Stomach smooth muscle (tissue), 2 donors: Measurements from ENCODE around the gene ALG1L2.
"Not testable (repeated sequence)": the region's sequence is repeated elsewhere in the genome, so short reads cannot be mapped to it uniquely, and the experiment has no call there.

ENCODE experiments used
- H3K27ac ChIP-seq: one replicate; pipeline ENCODE4 v1.7.0; 2013; ENCODE audit warnings: mild to moderate bottlenecking, low read length, inconsistent platforms
- H3K27me3 ChIP-seq, 2 donors: one replicate each; pipeline ENCODE4 v1.7.0; 2013; ENCODE audit warnings: low read length in 2 of 2; ENCODE audit not compliant: insufficient read depth in 2 of 2, control insufficient read depth in 1 of 2
- H3K36me3 ChIP-seq, 2 donors: one replicate each; pipeline ENCODE4 v1.7.0; 2013; ENCODE audit warnings: low read length in 2 of 2; ENCODE audit not compliant: control insufficient read depth in 2 of 2, insufficient read depth in 2 of 2
- H3K4me1 ChIP-seq: one replicate; pipeline ENCODE4 v1.7.0; 2013; ENCODE audit warnings: low read length; ENCODE audit not compliant: control insufficient read depth, insufficient read depth
- H3K4me3 ChIP-seq, 2 donors: one replicate each; pipeline ENCODE4 v1.7.0; 2013; ENCODE audit warnings: low read length in 2 of 2
- H3K9ac ChIP-seq, 2 donors: one replicate each; pipeline ENCODE4 v1.7.0; 2013; ENCODE audit warnings: low read length in 2 of 2, mild to moderate bottlenecking in 1 of 2
- H3K9me3 ChIP-seq, 2 donors: one replicate each; pipeline ENCODE4 v1.7.0; 2013; ENCODE audit warnings: low read length in 2 of 2; ENCODE audit not compliant: control insufficient read depth in 2 of 2
- donor health status: healthy.
- donor health status: Pancreatic carcinoma.

Gene ALG1L2

DNA sequence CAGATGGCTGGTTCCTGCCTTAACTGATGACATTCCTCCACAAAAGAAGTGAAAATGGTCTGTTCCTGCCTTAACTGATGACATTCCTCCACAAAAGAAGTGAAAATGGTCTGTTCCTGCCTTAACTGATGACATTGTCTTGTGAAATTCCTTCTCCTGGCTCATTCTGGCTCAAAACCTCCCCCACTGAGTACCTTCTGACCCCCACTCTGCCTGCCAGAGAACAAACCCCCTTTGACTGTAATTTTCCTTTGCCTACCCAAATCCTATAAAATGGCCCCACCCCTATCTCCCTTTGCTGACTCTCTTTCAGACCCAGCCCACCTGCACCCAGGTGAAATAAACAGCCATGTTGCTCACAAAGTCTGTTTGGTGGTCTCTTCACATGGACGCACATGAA is 22.5 kb upstream of the ALG1L2 start:
- not testable (repeated sequence) for H3K27me3 ChIP-seq, H3K4me3 ChIP-seq, H3K9me3 ChIP-seq, H3K4me1 ChIP-seq, H3K9ac ChIP-seq, H3K36me3 ChIP-seq, H3K27ac ChIP-seq

DNA sequence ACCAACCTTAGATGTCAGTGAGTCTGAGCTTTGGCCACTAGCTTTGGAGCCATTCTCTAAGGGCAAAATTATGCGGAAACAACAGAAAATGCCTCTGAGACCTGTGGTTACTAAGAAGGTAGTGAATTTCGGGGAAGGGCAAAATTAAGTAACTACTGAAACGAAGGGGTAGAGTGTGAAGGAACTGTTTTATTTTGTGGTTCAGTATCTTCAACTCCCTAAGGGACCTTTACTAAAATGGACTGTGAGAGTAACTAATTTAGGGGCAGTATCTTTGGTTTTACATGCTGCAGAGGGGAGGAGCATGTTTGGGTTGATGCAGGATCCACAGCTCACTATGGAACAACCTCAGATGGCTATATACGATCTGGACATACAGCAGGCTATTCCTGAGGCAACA is 8.0 kb upstream of the ALG1L2 start:
- H3K4me1 ChIP-seq = no peaks in the 10 kb centered on the region
- no peak overlapping the region for H3K4me3 ChIP-seq
- no peaks in the 10 kb centered on the region for H3K27me3 ChIP-seq
- no peaks in the 10 kb centered on the region for H3K36me3 ChIP-seq
- no peak overlapping the region for H3K9ac ChIP-seq
- H3K9me3 ChIP-seq = no peaks in the 10 kb centered on the region
- H3K27ac ChIP-seq = no peak overlapping the region

DNA sequence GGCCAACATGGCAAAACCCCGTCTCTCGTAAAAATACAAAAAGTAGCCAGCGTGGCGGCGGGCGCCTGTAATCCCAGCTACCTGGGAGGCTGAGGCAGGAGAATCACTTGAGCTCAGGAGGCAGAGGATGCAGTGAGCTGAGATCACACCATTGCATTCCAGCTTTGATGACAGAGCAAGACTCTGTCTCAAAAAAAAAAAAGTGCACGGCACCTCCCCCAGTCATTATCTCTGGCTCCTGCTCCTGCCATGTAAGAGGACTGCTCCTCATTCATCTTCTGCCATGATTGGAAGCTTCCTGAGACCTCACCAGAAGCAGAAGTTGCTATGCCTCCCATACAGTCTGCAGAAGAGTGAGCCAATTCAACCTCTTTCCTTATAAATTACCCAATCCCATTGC is 4.0 kb upstream of the ALG1L2 start:
- H3K9ac ChIP-seq = no peak overlapping the region
- H3K4me3 ChIP-seq = no peak overlapping the region
- H3K4me1 ChIP-seq = no peaks in the 10 kb centered on the region
- H3K9me3 ChIP-seq = no peaks in the 10 kb centered on the region
- no peak overlapping the region for H3K27ac ChIP-seq
- no peaks in the 10 kb centered on the region for H3K36me3 ChIP-seq
- peaks cover 0 to 2% of the 10 kb centered on the region in 2 donors for H3K27me3 ChIP-seq

DNA sequence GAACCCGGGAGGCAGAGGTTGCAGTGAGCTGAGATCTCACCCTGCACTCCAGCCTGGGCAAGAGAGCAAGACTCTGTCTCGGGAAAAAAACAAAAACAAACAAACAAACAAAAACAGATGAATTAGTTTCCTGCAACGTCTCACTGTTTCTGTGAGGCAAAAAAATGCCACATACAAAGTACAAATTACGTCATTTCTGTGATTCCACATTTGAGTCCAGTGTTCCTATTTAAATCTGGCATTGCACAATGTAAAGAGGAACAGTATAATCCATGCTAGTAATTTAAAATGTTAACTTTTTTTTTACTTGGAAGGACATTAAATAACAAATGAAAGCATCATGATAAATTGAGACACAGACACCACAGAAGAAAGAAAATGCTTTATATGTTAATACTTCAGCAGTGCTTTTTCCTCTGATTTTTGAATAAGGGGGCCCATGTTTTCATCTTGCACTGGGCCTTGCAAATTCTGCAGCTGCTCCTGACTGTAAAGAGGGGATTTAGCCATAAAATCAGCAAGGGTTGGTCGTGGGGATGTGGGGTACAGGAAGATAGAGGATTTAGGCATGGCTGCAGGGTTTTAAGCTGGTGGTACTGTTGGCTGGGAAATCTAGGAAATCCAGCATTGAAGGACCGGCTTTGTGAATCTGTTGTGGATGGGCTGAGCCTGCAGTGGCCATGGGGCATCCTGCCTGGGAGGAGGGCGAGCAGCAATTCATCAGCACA is 1.9 kb downstream of the ALG1L2 start:
- not testable (repeated sequence) for H3K27ac ChIP-seq, H3K4me3 ChIP-seq, H3K36me3 ChIP-seq, H3K9ac ChIP-seq, H3K27me3 ChIP-seq, H3K9me3 ChIP-seq, H3K4me1 ChIP-seq

DNA sequence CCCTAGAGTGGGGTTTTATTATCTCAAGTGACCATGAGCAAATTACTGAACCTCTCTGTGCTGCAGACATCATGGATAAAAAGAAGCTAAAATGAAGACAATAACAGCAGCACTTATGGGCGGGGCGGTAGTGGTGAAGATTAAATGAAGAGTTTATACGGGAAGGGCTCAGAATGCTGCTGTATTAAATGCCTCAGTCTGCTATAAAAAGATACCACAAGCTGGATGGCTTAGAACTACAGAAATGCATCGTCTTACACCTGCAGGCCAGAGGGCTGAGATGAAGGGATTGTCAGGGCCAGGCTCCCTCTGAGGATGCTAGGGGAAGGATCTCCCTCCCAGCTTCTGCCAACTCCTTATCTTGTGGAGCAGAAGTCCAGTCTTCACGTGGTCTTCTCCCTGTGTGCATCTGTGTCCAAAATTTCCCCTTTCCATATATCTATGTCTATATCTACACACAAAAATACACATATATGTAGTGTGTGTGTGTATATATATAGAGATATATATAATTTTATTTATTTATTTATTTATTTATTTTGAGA is 2.9 kb downstream of the ALG1L2 start:
- Histone ChIP-seq H3K9me3 (no peaks in the 10 kb centered on the region), H3K4me3 (no peak overlapping the region), H3K9ac (no peak overlapping the region), H3K36me3 (no peaks in the 10 kb centered on the region), H3K4me1 (no peaks in the 10 kb centered on the region), H3K27me3 (peaks cover 0 to 2% of the 10 kb centered on the region in 2 donors), H3K27ac (no peak overlapping the region)

DNA sequence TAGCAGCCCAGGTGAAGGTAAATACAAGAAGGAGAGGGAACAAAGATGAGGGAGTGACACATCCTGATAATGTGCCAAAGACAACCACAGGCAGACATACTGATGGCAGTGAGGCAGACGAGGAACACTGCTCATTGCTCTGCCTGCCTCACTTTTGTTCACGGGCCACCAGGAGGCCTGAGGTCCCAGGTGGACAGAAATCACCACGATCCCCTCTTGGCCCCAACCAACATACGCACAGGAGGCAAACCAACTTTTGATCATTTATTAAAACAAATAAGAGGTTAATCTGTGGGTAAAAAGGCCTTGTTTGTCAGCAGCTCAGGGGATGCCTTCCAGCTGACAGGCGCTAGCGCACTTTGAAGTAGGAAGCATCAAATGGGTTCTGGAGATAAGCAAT is 4.2 kb downstream of the ALG1L2 start:
- Histone ChIP-seq H3K9me3 (no peaks in the 10 kb centered on the region), H3K4me1 (no peaks in the 10 kb centered on the region), H3K4me3 (no peak overlapping the region), H3K36me3 (no peaks in the 10 kb centered on the region), H3K27me3 (no peaks in the 10 kb centered on the region), H3K9ac (no peak overlapping the region), H3K27ac (no peak overlapping the region)

DNA sequence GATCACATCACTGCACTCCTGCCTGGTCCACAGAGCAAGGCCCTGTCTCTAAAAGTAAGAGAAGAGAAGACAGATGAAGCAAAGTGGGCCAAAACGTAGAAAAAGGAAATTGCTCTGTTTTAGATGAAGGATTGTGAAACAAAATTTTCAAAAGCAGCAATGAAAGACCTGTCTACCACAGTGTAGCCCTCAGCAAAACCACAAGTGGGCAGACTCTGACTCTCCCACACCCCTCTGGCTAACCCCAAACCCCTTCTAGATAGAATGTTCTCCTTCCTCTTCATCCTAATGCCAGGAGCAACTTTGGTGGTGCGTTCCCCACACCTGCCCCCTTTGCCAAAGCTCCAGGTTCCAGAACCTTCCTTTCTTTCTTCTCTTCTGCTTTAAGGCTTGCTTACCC is 5.0 kb downstream of the ALG1L2 start:
- H3K4me3 ChIP-seq, H3K27ac ChIP-seq, H3K27me3 ChIP-seq, H3K9me3 ChIP-seq, H3K36me3 ChIP-seq, H3K4me1 ChIP-seq, H3K9ac ChIP-seq: not testable (repeated sequence)

DNA sequence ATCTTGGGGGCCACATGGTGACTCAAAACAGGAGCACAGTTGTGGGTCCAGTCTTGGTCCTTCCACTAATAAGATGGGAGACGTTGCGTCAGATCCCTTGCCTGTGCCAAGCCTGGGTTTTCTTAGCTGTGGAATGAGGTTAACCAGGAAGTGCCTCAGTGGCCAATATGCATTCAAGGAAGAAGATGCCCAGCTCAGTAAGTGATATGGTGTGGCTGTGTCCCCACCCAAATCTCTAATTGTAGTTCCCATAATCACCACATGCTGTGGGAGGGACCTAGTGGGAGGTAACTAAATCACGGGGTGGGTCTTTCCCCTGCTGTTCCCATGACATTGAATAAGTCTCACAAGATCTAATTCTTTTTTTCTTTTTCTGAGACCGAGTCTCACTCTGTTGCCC is 6.4 kb downstream of the ALG1L2 start:
- no peak overlapping the region for H3K9ac ChIP-seq
- H3K9me3 ChIP-seq = no peaks in the 10 kb centered on the region
- no peak overlapping the region for H3K4me3 ChIP-seq
- H3K27me3 ChIP-seq = no peaks in the 10 kb centered on the region
- no peak overlapping the region for H3K27ac ChIP-seq
- H3K36me3 ChIP-seq = no peaks in the 10 kb centered on the region
- no peaks in the 10 kb centered on the region for H3K4me1 ChIP-seq

DNA sequence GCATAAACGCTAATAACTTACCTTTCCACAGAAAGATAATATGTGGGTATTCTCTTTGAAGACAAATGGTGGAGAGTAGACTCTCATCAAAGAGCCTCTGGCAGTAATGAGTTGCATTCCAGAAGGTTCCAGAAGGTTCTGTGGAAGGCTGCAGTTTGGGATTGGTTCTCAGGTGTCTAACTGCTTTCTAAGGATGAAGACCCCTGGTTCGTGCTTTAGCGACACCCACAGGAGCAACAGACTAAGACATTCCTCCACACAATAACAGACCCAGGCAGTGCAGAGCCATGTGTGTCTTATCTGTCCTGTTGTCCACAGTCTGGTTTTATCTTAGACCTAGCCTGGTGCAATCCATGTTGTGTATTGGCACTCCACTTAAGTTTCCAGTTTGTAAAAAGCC is 9.1 kb downstream of the ALG1L2 start:
- not testable (repeated sequence) for H3K27me3 ChIP-seq, H3K4me3 ChIP-seq, H3K9ac ChIP-seq, H3K4me1 ChIP-seq, H3K27ac ChIP-seq, H3K36me3 ChIP-seq, H3K9me3 ChIP-seq

DNA sequence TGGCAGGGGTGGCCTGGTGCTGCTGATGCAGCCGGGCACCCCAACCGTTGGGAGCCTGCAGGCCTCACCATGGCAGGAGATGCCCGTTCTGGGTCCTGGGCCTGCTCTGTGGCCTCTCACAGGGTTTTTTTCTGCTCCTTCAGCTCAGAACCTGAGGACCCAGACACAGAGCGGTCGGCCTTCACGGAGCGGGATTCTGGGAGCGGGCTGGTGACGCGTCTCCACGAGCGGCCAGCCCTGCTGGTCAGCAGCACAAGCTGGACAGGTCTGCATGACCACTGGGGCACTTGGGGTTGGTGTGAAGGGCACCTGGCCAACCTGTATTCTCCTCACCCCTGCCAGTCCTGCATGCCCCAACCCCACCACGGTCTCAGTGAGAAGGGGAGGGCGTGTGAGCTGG is 10.3 kb downstream of the ALG1L2 start:
- H3K27me3 ChIP-seq = peaks cover 0 to 2% of the 10 kb centered on the region in 2 donors
- no peaks in the 10 kb centered on the region for H3K9me3 ChIP-seq
- no peak overlapping the region for H3K9ac ChIP-seq
- H3K4me1 ChIP-seq = no peaks in the 10 kb centered on the region
- no peak overlapping the region for H3K27ac ChIP-seq
- H3K36me3 ChIP-seq = no peaks in the 10 kb centered on the region
- H3K4me3 ChIP-seq = no peak overlapping the region

DNA sequence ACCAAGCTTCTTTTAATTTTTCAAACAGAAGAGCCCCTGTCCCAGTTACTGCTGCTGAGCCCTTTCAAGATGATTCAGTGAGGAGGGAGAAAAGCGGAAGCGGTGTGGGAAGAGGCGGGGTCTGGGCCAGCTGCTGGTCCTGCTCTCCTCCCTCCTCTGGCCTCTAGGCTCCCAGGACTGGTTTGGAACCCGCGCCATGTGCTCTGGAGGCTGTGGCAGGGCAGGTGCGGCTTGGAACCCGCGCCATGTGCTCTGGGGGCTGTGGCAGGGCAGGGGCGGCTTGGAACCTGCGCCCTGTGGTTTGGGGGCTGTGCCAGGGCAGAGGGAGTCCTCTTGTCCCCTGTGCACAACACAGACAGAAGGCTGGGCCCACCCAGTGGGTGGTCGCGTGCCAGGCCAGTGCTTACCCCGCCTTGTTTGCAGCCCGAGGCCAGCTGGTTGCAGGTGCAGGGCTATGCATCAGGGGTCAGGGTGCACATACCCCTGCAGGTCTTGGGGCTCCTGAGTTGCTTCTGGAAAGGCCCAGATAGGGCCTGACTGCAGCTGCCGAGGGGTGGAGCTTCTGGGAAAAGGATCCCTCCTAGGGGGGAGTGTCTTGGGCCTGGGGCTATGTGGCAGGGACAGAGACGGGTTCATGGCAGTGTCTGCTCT is 12.2 kb downstream of the ALG1L2 start:
- no peaks in the 10 kb centered on the region for H3K36me3 ChIP-seq
- H3K9me3 ChIP-seq = no peaks in the 10 kb centered on the region
- H3K4me1 ChIP-seq = peaks cover 3% of the 10 kb centered on the region
- H3K9ac ChIP-seq = no peak overlapping the region
- H3K27ac ChIP-seq = no peak overlapping the region
- peaks cover 0 to 2% of the 10 kb centered on the region in 2 donors for H3K27me3 ChIP-seq
- H3K4me3 ChIP-seq = no peak overlapping the region
